Middle frontal gyrus (tissue), 1 donor: ENCODE data around the gene NFE2L2.
"Not testable (repeated sequence)": the region's sequence is repeated elsewhere in the genome, so short reads cannot be mapped to it uniquely, and the experiment has no call there.

Source experiments
- DNase-seq: peaks from one replicate; pipeline ENCODE4 v3.0.0-alpha.2; 2015; ENCODE audit warnings: low spot score; ENCODE audit errors: extremely low spot score

The NFE2L2 gene

DNA sequence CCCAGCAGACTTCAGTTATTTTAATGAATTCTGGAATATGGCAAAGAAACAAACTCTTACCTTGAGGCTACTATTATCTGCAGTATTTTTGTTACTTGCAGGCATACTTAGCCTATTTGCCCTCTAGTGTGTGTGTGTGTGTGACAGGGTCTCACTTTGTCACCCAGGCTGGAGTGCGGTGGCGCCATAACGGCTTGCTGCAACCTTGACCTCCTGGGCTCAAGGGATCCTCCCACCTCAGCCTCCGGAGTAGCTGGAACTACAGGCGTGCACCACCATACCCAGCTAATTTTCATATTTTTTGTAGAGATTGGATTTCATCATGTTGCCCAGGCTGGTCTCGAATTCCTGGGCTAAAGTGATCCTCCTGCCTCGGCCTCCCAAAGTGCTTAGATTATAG, 64.1 kb downstream of the NFE2L2 start:
- not testable (repeated sequence) for DNase-seq

GRCh38 chr2:177195194-177195593, 69.3 kb downstream of the NFE2L2 start:
- no peak for DNase-seq

DNA sequence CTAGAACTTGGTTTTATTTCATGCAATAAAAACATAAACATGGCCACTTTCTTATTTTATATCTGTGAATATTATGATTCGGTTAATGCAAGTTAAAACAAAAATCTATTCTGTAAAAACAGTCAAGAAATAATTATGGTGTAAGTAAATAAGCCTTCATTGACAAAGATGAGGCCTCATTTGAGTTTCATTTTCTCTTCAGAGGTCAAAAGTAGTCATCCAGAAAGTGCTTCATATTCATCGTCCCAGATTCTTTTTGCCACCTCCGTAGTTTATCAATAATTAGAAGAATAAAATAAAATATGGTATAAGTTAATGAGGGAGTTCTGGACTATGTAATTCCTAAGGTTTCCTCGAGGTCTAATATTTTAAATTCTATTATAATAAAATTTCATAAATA, 71.3 kb downstream of the NFE2L2 start:
- no peak for DNase-seq

DNA sequence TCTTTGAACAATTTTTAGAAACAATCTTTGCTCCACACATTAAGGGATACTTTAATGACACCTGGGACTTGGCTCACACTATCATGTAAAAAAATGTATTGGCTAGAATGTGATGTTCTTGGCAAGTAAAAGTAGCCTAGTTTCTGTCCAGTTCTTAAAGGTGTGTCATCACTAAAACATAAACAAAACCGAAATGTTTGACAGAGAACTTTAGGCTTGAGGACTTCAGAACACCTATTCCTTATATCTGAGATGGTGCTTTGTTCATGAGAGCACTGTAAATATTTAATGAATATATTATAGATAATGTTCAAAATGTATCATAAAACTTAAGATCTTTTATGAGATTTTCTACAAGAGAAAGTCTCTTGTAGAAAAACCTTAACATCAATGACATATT, 71.7 kb downstream of the NFE2L2 start:
- DNase-seq = no peak

DNA sequence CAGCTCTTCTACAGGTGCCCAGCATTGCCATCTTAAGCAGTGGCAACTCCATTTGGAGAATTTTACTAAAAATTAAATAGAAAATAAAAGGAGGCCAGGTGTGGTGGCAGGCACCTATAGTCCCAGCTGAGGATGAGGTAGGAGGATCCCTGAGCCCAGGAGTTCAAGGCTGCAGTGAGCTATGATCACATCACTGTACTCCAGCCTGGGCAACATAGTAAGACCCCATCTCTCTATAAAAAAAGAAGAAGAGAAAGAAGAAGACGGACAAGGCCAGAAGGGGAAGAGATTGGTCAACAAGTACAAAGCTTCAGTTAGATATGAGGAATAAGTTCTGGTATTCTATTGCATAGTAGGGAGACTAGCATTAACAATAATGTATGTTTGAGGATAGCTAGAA, 73.6 kb downstream of the NFE2L2 start:
- DNase-seq = no peak

GRCh38 chr2:177188482-177189469, 75.8 kb downstream of the NFE2L2 start:
- no peak for DNase-seq

GRCh38 chr2:177187631-177188312, 76.8 kb downstream of the NFE2L2 start:
- no peak for DNase-seq

GRCh38 chr2:177186038-177186437, 78.5 kb downstream of the NFE2L2 start:
- not testable (repeated sequence) for DNase-seq

DNA sequence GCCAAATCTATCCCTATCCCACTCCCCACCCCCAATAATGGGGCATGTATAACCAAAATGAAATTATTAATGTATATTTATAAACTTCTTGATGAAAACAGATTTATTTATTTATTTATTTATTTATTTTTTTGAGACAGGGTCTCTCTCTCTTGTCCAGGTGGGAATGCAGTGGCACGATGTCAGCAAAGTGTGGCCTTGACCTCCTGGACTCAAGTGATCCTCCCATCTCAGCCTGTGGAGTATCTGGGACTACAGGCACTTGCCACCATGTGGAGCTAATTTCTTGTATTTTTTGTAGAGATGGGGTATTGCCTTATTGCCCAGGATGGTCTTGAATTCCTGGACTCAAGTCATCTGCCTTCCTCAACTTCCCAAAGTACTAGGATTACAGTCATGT, 79.9 kb downstream of the NFE2L2 start:
- DNase-seq = no peak

GRCh38 chr2:177183860-177184259, 80.7 kb downstream of the NFE2L2 start:
- no peak for DNase-seq
